GM12872 (cell line): ENCODE data around the gene TSKU.

Experiments used
- CTCF ChIP-seq: IDR thresholded peaks from 3 replicates; pipeline ENCODE4 v1.5.1; 2011; ENCODE audit warnings: low read depth, mild to moderate bottlenecking, low read length, moderate library complexity; ENCODE audit not compliant: insufficient read depth

The TSKU gene

GRCh38 chr11:76783294-76783895 is at the start of gene TSKU:
TSS of gene TSKU (plus strand) at chr11:76783356. CDS start at chr11:76795617, 12,261 bp downstream.
- no peak for TF ChIP-seq CTCF

GRCh38 chr11:76733906-76734305 is 49.2 kb upstream of the TSKU start:
- peak; percentile 43 for TF ChIP-seq CTCF

GRCh38 chr11:76734456-76735420 is 48.4 kb upstream of the TSKU start:
- no peak for TF ChIP-seq CTCF

- TF ChIP-seq CTCF: no peak
Observed at GRCh38 chr11:76735841-76736240, 47.3 kb upstream of the TSKU start.

- no peak for TF ChIP-seq CTCF
Observed at GRCh38 chr11:76736266-76736665, 46.9 kb upstream of the TSKU start.

- no peak for TF ChIP-seq CTCF
Observed at GRCh38 chr11:76736773-76737495, 46.2 kb upstream of the TSKU start.
